ENCODE results near the gene ERBIN. TPM values are rescaled to one million over a fixed set of nuclear protein-coding genes. Genes with fewer than 3 reads are reported as not detected.

ERBIN gene
- total and polyA plus RNA-seq, 2 of the 13 experiments (the other 11 are each of a cell fraction or from before 2014, with no cell fraction given), result 14.4 to 41.7 TPM

GRCh38 chr5:66013906-66014305 is 87.5 kb downstream of the ERBIN start:
- Histone ChIP-seq H4K20me1 (ENCODE audit: insufficient read depth, low read length) (no peaks in the 10 kb centered on the region), H3K79me2 (ENCODE audit: insufficient read depth, low read length) (peaks cover under 1% of the 10 kb centered on the region), H3K9me3 (ENCODE audit: low read length) (no peaks in the 10 kb centered on the region), H3K36me3 (replicated peaks in 1 of 2; ENCODE audit: control insufficient read depth in 1 of 2, insufficient read depth in 2 of 2, low read length in 2 of 2) (peaks cover 3 to 27% of the 10 kb centered on the region in 2 experiments; a peak in 3 of 5 replicates), H3K27me3 (ENCODE audit: control insufficient read depth in 1 of 2, insufficient read depth in 2 of 2, low read length in 2 of 2) (no peaks in the 10 kb centered on the region), H3K27ac (ENCODE audit: extremely low read length, insufficient read depth, low read length) (no peak overlapping the region), H3K4me1 (ENCODE audit: insufficient read depth, low read length) (no peaks in the 10 kb centered on the region), H3K9ac (ENCODE audit: insufficient read depth, low read depth, low read length) (no peak overlapping the region), H3K4me2 (ENCODE audit: low read depth, low read length) (no peak overlapping the region), H3K4me3 (replicated peaks in 1 of 3; ENCODE audit: insufficient read depth in 1 of 3, low read depth in 2 of 3, low read length in 3 of 3) (no peak overlapping the region), H2AFZ (ENCODE audit: low read length) (no peak overlapping the region)
- DNase-seq (ENCODE audit: low spot score) (no peak), FAIRE-seq (no peak), ATAC-seq (no peak)
- intact Hi-C loops (cut with micrococcal nuclease; ENCODE audit: unreplicated experiment), result no loop called here
- TF ChIP-seq ZXDC (CRISPR knock-in tag; IDR thresholded peaks at IDR 0.05) (no peak), NFKB2 (CRISPR knock-in tag; IDR thresholded peaks at IDR 0.05; ENCODE audit: borderline replicate concordance) (no peak), MTA1 (CRISPR knock-in tag; IDR thresholded peaks at IDR 0.05; ENCODE audit: borderline replicate concordance) (no peak), TCF7L2 (IDR thresholded peaks at IDR 0.05; ENCODE audit: low read depth, low read length) (no peak), TBX3 (IDR thresholded peaks at IDR 0.05; ENCODE audit: borderline replicate concordance) (no peak), ZNF101 (CRISPR knock-in tag; IDR thresholded peaks at IDR 0.05; ENCODE audit: borderline replicate concordance, low read depth) (no peak), ZNF710 (CRISPR knock-in tag; IDR thresholded peaks at IDR 0.05; ENCODE audit: borderline replicate concordance) (no peak), ZNF569 (CRISPR knock-in tag; IDR thresholded peaks at IDR 0.05; ENCODE audit: borderline replicate concordance) (no peak), ZNF30 (CRISPR knock-in tag; IDR thresholded peaks at IDR 0.05) (no peak), ARHGAP35 (CRISPR knock-in tag; IDR thresholded peaks at IDR 0.05; ENCODE audit: borderline replicate concordance) (no peak), RNF2 (conservative IDR thresholded peaks at IDR 0.05; ENCODE audit: low read depth) (no peak)
- CTCF ChIA-PET (ENCODE audit: low intra/inter-chr PET ratio, low total read pairs), result no interaction called here
- in situ Hi-C loops (cut with HindIII; ENCODE audit: extremely low pct_ligation_motif_present, low pct_unique_long_range_greater_than_20kb), result no loop called here
- WGBS (ENCODE audit: low lambda C conversion rate), result 97% methylated on average over 1 of the region's 1 CpG
- no TSS peak for BruUV-seq (replicated peaks)
- POLR2A ChIA-PET, result no interaction called here

All from HepG2 (cell line).